CD4-positive, alpha-beta T cell treated with Interleukin-10 for 1 hour (primary cell): Measurements from ENCODE around the gene SLC22A1.
"Not testable (repeated sequence)": the region's sequence is repeated elsewhere in the genome, so short reads cannot be mapped to it uniquely, and the experiment has no call there.

Experiments used
- DNase-seq: peaks from one replicate; pipeline ENCODE4 v3.0.0-alpha.2; 2020

The SLC22A1 gene

DNA sequence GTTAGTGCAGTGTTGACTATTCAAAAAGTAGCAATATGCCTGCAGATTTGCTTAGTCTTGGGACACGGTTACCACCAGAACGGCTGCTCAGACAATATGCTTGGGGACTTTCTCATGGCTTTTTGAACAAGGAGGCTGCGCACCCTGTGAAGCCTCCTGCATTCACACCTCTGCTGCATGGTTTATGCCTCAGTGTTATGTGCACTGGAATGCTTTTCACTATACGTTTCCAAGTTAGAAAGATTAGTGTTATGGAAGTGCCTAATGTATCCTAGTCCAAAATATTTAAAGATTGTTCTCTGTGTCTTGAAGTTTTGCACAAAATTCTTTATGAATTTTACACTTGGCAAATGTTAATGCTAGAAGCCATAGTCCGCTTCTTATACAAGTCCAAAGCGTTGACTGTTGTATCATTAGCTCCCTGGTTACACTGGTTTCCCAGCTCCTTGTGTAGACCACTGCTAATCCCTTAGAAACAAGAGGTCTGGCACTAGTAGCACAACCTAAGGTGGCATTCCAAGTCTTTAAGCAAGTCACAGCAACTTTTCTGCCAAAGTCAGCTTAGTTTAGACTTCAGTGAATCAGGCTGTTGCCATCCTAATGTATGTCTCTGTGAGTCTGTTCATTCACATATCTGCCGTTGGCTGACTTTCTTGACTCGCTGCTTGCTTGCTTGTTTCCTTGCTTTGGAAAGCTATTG is 26.3 kb upstream of the SLC22A1 start:
- DNase-seq = no peak

- DNase-seq = no peak
Observed at GRCh38 chr6:160101277-160102205, 20.1 kb upstream of the SLC22A1 start.

DNA sequence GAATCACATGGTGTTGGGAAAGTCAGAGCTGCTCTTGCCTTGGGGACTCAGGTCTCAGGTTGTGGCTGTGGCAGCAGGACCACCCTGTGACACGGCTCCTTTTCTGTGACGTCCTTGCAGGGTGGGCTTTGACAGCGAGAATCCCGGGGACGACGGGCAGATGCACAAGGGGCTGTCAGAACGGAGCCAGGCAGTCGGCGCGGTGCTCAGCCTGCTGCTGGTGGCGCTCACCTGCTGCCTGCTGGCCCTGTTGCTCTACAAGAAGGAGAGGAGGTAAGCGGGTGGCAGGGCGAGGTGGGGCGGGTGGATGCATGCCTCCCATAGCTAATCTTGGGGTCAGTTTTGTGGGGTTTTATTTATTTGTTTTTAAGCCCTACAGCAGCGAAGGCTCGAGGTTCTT is 19.2 kb upstream of the SLC22A1 start:
- DNase-seq = no peak

DNA sequence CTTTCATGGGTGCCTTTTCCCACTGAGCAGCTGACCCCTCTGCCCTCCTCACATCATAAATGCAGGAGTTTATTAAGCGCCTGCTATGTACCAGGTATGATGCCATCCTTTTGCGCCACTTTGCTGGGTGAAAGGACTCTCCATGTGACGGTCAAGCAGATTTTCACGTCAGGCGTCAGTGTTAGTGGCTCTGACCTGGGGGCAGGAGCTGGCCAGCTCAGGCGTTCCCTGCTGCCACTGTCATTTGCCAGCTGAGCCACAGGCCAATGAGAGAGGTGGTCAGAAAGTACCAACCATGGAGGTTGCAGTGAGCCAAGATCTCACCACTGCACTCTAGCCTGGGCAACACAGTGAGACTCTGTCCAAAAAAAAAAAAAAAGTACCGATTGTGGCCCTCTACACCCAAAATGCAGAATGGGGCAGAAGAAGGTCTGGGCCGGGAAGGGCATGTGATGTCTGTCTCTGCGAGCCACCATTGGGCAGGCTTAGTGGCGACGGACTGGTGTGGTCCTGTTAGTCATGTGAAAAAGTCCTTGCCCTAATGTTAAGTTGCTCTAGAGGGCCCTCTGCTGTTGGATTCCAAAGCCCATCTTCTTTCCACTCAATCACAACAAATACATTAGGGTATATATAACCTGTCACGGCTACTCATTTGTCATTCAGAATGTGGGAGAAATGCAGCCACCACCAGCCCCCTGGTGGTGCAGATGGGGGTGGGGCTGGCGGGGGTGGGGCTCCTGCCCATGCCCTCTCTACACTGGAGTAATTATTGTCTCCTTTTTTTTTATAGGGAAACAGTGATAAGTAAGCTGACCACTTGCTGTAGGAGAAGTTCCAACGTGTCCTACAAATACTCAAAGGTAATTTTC is 18.4 kb upstream of the SLC22A1 start:
- peak; percentile 23 for DNase-seq

DNA sequence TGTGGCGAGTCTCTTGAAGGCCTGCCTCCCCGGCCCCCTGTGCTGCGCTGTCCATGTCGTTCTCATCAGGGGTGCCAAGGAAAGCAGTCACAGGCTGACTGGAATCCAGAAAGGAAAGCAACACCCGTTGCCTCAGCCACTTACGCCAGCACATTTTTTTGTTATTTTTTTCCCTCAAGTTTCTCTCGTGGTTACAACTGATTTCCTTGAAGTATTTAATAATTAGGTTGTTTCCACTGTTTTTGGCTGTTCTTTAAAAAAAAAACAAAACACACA is 17.9 kb upstream of the SLC22A1 start:
- DNase-seq = no peak

DNA sequence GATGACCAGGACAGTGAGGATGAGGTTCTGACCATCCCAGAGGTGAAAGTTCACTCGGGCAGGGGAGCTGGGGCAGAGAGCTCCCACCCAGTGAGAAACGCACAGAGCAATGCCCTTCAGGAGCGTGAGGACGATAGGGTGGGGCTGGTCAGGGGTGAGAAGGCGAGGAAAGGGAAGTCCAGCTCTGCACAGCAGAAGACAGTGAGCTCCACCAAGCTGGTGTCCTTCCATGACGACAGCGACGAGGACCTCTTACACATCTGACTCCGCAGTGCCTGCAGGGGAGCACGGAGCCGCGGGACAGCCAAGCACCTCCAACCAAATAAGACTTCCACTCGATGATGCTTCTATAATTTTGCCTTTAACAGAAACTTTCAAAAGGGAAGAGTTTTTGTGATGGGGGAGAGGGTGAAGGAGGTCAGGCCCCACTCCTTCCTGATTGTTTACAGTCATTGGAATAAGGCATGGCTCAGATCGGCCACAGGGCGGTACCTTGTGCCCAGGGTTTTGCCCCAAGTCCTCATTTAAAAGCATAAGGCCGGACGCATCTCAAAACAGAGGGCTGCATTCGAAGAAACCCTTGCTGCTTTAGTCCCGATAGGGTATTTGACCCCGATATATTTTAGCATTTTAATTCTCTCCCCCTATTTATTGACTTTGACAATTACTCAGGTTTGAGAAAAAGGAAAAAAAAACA is 16.6 kb upstream of the SLC22A1 start:
- no peak for DNase-seq

DNA sequence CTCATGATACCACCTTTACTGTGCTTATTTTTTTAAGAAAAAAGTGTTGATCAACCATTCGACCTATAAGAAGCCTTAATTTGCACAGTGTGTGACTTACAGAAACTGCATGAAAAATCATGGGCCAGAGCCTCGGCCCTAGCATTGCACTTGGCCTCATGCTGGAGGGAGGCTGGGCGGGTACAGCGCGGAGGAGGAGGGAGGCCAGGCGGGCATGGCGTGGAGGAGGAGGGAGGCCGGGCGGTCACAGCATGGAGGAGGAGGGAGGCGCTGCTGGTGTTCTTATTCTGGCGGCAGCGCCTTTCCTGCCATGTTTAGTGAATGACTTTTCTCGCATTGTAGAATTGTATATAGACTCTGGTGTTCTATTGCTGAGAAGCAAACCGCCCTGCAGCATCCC is 15.6 kb upstream of the SLC22A1 start:
- no peak for DNase-seq

DNA sequence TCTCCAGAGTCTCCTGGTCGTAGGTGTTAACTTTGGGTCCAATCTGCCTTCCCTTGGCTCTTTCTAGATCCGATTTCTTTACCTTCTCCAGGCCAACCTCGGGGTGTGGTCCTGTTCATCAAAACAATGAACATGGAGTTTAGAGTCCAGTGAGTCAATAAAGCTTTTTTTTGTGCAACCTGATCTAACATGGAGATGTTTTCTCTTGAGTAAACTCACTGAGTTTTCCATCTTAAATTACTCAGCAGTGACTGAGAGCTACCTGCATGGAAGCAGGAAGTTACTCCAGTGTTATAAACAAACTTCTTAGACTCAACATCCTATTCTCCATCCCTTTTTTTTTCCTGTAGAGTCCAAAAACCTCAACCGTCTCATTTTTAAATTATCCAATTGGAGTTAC is 14.9 kb upstream of the SLC22A1 start:
- no peak for DNase-seq

DNA sequence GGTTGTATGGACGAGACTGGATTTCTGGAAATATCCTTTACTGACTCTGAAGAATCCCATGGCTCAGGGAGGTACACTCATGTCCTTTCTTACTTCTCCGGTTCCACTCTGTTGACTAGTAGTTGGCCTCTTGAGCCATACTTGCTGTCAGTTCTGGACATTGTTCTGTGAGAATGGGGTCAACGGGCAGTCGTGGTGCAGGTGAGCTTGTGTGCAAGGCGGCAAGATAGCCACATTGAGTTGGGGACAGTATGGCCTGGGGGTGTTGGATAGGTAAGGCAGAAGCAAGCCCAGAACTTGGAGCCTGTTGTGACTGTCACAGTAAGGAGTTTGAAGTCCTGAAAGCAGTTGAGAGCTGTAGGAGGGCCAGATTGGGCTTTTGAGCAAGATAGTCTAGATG is 13.5 kb upstream of the SLC22A1 start:
- no peak for DNase-seq

- DNase-seq = no peak
Observed at GRCh38 chr6:160110586-160111123, 11.0 kb upstream of the SLC22A1 start.

DNA sequence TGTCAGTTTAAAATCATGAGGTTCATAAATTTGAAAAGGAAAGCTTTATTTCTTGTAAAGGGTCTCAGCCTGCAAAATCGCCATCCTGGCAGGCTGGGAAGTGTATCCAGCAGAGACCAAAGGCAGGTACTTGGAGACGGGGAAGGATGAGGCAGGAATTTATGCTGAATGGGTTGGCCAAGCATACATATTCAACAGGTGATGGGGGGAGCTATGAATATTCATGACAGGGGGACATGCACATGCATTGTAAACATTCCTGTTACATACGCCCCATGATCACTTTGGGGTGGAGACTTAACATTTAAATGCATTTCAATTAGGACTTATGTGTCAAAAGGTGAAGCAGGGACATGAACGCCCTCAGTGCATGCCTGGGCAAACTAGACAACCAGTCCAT is 9.8 kb upstream of the SLC22A1 start:
- no peak for DNase-seq

DNA sequence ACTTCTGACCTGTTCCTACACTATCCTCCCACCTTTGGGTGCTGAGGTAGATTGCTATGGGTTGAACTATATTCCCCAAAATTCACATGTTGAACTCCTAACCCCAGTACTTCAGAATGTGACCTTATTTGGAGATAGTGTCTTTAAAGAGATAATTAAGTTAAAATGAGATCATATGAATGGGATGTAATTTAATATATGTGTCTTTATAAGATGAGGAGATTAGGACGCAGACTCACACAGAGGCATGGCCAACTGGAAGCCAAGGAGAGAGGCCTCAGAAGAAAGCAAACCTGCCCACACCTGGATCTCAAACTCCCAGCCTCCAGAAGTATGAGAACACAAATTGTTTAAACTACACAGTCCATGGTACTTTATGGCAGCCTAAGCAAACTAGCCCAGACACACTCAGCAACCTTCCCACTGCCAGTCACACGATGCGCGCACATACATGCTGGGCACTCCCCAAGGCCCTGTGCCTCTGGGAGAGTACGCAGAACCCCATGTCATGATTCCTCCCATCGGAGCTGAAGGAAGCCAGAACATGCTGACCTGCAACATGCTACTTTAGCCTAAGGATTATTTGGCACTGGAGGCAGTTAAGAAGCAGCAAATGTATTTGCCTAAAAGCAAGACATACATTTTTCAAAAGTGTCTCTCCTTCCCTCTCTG is 8.9 kb upstream of the SLC22A1 start:
- DNase-seq = no peak

DNA sequence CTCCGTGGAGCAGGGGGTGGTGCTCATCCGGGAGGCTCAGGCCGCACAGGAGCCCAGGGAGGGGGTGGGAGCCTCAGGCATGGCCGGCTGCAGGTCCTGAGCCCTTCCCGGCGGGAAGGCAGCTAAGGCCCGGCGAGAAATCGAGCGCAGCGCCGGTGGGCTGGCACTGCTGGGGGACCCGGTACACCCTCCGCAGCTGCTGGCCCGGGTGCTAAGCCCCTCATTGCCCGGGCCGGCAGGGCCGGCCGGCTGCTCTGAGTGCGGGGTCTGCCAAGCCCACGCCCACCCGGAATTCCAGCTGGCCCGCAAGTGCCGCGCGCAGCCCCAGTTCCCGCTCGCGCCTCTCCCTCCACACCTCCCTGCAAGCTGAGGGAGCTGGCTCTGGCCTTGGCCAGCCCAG is 7.1 kb upstream of the SLC22A1 start:
- not testable (repeated sequence) for DNase-seq

DNA sequence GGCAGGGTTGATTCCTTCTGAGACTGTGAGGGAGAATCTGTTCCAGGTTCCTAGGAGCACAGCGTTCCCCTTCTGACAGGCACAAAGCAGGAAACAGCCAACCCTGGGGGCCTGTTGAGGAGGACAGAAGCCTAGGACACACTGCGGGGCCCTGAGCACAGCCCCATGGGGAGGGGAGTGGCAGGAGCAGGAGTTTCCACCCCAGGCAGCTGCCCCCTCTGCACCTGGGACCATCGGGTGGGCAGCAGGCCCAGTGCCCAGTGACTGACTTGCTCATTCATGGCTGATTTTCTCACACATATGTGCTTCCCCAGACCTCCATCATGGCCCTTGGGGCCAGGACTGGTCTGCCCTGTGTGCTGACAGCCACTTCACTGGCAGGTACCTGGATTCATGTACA is 6.2 kb upstream of the SLC22A1 start:
- DNase-seq = no peak

- DNase-seq = no peak
Observed at GRCh38 chr6:160116411-160116810, 5.2 kb upstream of the SLC22A1 start.

GRCh38 chr6:160117137-160117536 is 4.5 kb upstream of the SLC22A1 start:
- no peak for DNase-seq

- DNase-seq = no peak
Observed at GRCh38 chr6:160118620-160119229, 2.9 kb upstream of the SLC22A1 start.

- DNase-seq = no peak
Observed at GRCh38 chr6:160120087-160120486, 1.5 kb upstream of the SLC22A1 start.

DNA sequence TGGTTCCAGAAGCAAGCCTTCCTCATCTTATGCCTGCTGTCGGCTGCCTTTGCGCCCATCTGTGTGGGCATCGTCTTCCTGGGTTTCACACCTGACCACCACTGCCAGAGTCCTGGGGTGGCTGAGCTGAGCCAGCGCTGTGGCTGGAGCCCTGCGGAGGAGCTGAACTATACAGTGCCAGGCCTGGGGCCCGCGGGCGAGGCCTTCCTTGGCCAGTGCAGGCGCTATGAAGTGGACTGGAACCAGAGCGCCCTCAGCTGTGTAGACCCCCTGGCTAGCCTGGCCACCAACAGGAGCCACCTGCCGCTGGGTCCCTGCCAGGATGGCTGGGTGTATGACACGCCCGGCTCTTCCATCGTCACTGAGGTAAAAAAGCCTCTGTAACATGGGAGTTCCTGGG is 366 bp downstream of the SLC22A1 start:
- no peak for DNase-seq

DNA sequence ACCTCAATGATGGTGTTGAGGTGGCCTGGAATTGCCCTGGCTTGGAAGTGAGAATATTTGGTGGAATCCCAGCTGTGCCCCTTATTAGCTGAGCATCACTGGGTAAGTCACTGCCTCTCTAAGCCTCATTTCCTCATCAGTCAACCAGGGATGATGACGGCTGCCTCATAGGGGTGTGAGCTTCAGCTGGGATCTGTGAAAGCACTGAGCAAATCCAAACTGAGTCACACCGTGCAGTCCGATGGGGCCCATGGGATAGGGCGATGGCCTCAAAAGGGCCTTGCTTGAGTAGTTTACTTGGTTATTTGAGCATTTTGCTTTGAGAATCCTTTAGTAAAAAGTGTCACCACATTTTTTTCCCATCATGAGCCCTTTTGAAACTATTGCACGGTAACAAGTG is 1.1 kb downstream of the SLC22A1 start:
- no peak for DNase-seq

DNA sequence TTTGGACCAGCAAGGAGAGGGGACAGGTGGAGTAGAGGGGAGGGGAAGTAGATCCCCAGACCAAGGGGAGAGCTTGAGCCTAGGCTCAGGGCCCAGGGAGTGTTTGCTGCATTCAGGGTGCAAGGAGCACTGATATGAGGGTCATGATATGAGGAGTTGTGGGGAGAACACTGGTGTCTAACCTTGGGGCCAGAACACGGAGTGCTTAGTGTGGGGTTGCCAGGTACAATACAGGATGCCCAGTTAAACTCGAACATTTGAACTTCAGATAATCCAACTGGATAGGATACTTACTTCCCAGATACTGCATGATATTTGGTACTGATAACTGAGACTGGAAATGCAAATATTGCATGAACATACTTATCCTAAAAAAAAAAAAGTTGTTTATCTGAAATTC is 2.4 kb downstream of the SLC22A1 start:
- DNase-seq = no peak

DNA sequence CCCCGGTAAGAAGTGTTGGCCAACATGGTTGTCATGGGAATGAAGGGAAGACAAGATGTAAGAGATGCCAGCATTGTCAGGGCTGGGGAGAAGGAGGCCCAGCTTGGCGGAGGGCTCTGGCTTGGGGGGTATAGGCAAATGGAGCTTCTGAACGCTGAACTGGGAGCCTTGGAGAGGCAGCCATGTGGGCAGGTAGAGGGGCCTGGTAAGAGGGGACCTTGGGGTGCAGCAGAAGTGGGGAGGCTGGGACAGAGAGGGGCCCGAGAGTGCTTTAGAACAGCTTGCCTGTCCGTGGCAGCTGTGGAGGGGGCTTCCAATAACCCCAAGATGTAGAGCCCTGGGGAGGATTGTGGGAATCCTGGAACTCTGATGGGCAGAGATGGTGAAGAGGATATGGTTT is 3.0 kb downstream of the SLC22A1 start:
- DNase-seq = no peak
